SK-N-DZ (cell line): ENCODE measurements around the gene SIGLEC10.

Experiments
- DNase-seq: peaks from one replicate; pipeline ENCODE4 v3.0.0-alpha.2; 2015; ENCODE audit warnings: low spot score

Gene SIGLEC10

DNA sequence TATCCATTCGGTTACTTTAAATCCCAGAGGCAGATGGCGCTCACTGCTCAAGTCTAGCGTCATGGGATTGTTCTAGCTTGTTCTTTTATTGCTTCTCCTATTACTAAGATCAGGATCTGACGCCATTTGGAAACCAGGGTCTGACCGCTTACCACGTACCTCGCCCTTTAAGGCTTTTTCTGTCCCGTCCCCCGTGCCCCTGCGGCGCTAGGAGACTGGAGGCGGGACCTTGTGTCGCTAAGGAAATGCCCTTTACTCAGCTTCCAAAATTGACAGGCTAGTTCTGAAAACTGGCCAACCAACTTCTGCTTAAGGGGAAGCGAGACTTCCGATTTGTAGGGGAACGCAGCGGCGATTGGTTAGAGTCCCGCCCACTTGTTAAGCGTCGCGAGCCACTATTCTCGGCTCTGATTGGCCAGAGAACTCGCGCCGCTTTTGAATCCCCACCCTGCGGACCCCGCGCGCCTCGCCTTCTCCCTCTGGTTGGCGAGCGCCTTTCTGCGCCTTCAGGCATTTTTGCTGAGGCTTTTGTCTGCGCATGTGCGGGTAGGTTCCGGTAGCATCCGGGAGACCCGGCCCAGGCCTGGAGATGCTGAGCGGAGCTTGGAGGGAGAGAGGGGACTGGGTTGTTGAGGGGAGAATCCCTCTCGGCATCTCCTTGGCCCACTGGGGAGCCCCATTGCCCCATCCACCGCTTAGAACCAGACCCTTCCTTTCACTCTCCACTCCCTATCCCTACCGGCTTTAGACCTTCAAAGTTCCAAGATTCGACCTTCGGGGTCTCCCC is 23.2 kb downstream of the SIGLEC10 start:
- peak; percentile 97 for DNase-seq

DNA sequence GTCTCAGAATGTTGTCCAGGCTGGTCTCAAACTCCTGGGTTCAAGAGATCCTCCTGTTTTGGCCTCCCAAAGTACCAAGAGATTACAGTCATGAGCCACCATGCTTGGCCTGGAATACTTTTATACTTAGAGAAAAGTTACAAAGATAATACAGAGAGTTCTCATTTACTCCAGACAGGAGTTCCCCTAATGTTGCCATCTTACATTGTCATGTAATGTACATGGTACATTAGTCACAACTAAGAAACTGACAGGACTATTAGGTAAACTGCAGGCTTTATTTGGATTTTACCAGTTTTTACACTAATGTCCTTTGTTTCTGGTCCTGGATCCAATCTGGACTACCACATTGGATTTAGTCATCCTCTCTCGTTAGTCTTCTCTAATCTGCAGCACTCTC is 24.7 kb downstream of the SIGLEC10 start:
- DNase-seq, result no peak

DNA sequence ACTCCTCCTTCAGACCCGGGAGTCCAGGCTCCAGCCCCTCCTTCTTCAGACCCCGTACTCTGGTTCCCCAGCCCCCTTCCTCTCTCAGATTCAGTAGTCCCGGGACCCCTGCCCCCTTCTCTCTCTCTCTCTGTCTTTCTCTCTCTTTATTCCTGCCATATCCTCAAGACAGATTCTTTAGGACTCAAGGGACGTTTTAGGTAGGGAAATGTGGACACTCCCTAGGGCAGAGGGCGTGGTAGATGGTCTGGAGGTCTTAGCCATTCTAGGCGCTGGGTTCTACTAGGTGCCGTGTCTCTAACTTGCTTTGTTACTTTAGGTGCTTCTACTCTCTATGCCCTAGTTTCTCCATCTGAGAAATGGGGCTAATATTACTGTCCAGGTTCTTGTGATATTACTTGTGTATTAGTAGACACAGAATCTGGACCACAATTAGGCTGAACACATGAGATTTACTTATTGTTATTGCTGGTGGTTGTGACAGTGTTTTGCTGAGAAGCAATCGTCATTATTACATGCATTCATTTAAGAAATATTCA is 26.3 kb downstream of the SIGLEC10 start:
- DNase-seq, result no peak

DNA sequence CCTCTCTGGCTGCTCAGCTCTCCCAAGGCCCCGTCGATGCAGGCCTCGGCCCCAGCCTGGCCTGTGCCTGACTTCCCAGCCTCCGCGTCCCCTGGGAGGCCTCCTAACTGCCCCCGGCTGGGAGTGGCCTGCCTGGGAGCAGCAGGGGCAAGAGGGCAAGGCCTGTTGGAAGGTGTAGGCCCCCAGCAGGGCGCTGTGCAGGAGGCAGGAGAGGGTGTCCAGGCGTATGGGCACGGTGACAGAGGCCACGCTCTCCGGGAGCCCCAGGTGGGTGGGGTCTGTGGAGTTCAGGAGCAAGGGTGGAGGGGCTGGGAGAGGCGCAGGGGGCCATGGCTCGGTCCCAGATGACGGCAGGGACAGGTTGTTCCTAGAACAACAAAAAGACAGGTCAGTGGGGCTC is 28.3 kb downstream of the SIGLEC10 start:
- no peak for DNase-seq

DNA sequence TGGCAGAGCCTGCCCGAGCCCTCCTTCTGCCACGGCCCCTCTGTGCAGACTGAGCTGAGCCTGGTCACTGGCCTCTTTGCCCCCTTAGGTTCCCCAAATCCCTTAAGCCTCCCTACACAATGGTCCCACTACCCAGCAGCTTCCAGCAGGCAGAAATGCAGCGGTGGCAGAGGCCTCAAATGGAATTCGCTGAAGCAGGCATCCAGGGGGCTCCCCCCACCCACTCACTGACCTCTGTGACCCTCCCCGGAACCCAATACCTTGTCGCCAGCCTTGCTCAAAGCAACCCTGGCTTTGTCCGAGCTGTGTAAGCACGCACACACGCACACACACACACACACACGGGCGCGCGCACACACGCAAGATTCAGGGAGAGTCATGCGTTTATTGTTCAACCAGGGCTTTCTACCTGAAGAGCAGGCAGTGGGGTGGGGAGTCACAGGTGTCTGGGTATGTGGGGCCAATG is 29.5 kb downstream of the SIGLEC10 start, which contains the start of gene LIM2:
Gene LIM2 (minus strand): TSS at position 51 of the 466 bp plus-strand sequence. CDS start 531 bp downstream, outside the sequence.
- DNase-seq, result no peak

DNA sequence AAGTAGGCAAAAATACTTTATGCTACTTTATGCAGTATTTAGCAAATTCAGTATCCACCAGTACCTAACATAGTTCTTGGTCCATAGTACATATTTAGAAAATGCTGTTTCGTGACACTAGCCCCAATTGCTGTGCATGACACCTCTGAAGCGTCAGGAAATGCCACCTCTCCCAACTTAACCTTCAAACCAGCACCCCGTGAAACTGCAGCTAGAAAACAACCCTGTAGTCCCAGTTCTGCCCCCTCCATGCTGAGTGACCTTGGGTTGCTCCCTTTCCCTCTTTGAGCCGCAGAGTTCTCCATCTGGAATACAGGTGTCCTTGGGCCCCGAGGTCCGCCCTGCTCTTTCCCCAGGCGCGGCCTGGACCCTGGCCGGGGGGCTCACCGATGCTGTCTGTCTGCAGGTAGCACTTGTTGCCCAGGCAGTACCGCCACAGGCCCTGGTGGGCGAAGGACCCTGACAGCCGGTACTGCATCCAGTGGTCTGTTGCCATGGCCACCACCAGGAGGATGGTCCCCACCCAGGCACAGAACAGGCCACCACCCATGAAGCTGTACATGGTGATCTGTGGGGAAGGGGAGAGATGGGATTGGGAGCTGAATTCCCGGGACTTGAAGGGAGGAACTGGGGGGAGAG is 30.4 kb downstream of the SIGLEC10 start:
- DNase-seq, result no peak

DNA sequence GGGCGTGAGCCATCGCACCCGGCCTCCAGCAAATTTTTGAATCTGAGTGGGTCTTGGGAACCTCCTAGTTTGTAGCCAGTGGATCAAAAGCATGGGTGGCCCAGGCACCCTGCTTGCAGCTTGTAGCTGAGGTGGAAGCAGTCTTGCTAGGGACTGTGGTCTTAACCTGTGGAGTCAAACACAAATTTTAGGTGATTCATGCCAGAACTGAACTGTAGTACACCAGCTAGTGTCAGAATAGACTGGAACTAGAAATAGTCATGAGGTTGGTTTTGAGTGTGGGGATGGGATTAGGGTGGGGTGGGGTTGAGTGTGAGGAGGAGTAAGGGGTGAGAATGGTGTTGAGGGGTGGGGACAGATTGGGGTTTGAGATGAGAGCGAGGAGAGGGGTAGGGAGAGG is 35.4 kb downstream of the SIGLEC10 start:
- DNase-seq, result no peak

DNA sequence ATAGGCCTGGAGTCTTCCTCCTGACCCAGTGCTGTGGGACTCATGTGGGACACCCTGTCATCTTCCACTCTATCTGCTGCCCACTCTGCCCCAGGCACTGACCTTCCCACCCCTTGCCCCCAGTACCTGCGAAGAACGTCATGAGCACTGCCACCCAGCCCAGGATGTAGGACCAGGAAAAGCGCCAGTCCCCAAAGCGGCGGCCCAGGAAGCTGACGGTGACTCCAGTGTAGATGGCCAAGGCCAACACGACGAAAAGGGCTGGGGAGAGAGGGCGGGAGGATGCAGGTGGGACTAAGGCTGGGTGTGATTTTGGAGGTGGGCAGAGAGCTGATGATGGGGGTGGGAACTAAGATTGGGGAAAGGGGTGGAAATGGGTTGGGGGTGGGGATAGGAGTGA is 37.1 kb downstream of the SIGLEC10 start:
- DNase-seq, result no peak

DNA sequence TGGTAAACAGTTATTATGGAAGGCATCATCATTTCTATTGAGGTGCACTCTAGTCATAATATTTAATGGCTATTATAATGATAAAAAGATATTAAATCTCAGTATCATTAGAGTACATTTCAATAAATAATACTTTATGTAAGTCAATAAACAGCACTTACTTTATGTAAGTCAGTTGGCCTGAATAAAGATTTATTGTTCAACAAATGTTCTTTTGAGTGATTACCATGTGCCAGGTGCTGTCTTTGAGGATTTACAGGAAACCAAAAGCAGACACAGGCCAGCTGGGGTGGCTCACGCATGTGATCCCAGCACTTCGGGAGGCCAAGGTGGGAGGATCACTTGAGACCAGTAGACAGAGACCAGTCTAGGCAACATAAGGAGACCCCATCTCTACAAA is 40.0 kb downstream of the SIGLEC10 start:
- no peak for DNase-seq

DNA sequence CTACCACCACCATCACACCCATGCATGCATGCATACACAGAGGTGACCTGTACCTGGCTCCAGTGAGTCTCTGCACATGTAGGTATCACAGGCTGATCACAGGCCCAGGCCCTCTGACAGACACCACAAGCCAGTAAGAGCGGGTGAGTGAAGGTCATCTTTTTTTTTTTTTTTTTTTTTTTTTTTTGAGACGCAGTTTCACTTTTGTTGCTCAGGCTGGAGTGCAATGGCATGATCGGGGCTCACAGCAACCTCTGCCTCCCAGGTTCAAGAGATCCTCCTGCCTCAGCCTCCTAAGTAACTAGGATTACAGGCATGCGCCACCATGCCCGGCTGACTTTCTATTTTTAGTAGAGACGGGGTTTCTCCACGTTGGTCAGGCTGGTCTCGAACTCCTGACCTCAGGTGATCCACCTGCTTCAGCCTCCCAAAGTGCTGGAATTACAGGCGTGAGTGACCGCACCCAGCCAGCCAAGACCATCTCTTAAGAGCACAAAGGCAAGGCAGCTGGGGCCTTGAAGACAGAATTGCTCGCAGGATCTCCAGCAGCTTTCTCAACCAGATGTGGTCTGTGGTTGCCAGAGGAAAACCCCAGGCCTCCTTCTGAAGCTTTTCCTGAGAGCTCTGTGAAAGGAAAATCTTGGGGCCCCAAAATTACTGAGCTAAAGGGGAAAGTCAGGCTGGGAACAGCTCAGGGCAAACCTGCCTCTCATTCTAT is 41.8 kb downstream of the SIGLEC10 start:
- no peak for DNase-seq

DNA sequence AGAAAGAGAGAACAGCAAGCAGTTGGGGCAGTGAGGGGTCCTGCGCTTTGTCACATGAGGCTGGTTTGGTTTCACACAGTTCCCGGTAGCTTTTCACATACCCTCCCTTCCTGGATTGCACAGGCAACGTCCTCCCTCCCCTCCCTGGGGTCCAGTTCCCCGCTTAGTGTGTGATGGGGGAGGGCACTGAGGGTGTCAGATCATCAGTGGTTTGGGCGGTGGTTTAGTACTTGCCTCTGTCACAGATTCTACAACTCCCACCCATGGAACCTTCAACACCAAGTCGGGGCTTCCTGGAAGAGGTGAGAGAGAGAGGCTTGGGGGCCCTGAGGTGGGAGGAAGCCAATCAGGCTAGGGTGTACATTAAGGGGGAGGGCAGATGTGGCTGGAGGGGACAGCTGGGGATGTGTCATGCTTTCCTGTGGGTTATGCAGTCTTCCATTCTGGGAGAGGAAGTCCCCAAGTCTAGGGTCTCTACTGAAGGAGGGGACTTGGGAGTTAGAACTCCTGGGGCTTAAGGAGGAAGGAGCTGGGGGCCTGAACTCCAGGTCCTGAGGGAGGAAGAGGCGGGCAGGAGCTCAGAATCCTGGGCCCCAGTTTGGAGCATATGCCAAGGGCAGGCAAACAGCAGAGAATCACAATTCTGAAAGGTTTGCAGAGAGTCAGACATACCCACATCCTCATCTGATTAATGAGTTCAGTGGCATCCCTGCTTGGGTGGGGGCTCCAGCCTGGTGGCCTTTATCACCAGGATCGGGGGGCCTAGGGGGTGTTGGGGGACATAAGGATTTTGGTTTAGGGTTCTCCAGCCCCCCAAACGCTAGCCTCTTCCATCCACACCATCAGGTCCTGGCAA is 44.6 kb downstream of the SIGLEC10 start, which contains the start of gene NKG7:
Gene NKG7 (minus strand): TSS at position 6 of the 856 bp plus-strand sequence. CDS start 119 bp downstream, outside the sequence.
- DNase-seq, result no peak

DNA sequence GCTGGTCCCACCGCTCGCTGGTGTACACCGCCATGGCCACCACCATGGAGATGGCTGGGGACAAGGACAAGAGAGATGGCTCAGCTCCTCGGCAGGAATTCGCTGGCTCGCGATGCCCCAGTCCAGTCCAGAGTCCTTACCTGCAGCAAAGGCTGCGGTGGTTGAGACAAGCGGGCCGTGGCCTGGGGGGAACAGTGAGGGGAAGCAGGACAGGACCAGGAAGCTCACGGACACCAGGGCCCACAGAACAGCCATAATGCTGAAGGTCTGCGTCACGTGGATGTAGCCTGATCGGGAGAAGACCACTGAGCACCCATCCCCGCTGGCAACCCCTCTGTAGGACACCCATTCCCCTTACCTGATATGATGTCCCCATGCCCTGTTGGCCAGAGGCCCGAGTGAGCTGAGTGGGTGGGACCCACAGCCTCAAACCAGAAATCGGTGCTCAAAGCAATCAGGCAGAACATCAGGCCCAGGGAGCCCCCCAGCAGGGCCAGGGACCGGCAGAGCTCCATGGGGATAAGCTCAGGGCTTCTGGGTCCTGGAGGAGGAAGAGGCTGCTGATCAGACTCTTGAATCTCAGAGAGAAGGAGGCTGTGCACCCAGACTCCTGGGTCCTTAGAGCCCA is 45.3 kb downstream of the SIGLEC10 start:
- DNase-seq, result no peak

DNA sequence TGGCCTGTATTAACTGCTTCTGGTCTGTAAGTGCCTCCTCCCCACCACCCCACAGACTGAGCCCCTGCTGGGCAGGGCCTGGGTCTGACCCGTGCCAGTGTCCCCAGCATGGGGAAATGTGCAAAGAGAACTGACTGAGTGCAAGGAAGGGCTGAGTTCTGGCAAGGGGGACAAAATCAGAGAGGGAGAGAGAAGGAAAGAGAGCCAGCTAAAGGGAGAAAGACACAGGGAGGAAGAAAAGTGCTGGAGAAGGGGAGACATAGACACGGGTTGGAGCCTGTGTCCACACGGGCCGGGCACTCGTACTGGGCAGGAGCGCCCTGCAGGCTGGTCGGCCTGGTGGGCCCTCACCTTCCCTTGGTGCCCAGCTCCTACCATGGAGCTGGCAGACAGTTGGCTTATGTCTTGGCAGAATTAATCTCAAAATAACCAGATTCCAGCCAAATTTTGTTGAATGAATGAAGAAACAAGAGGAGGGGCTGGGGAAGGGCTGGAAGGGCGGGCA is 46.2 kb downstream of the SIGLEC10 start:
- DNase-seq, result no peak

DNA sequence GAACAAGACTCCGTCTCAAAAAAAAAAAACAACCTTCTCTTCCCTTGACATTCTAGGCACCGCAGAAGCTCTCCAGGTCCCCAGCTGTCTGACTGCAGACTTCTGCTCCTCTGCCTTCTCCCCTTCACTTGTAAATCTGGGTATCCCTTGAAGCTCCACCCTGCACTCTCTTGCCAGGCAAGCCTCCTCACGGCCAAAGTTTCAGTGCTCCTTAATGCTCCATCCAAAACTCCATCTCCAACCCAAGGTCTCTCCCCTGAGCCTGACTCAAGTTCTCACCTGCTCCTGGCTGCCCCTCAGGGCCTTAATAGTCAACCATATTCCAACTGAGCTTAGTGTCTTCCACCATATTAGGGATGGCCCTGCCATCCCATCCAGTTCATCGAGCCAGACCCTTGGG is 47.2 kb downstream of the SIGLEC10 start:
- DNase-seq, result no peak

DNA sequence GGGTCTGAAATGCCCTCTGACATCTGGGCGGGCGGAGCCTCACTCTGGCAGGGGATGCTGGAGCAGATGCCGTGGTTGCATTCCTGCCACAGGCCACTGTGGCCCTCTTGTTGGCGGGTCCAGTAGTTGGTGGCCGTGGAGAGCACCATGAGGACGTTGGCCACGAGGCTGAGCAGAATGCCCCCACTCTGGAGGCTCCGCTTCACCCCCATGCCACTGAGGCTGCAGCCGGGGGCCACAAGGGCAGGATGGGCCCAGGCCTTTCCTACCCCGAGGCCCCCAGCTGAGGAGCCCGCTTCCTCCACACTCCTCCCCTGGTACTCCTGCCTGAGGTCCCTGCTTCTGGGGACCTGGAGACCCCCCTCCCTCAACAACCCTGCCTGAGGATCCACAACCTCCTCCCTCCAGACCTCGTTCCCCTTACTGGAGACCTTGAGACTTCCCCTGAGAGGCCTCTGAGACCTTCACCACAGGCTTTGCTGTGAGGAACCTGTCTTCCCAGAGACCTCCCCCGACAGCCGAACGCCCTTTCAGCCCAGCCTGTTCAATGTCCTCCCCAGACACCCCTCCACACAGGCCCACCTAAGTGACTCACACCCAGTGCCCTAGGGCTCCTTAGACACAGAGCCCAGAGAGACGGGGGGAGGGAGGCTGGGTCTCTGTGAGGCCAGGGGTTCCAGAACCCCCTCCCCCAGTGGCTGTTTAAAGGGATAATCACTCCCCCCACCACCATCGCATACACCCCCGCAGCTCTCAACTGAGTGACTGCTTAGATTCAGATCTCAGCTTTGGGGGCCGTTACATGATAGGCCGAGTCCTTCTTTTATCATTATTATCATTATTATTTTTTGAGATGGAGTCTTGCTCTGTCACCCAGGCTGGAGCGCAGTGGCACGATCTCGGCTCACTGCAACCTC is 48.8 kb downstream of the SIGLEC10 start, which contains the start of gene CLDND2:
Gene CLDND2 (minus strand): TSS at position 638 of the 917 bp plus-strand sequence. CDS start 426 bp downstream, at position 212.
- DNase-seq, result no peak

DNA sequence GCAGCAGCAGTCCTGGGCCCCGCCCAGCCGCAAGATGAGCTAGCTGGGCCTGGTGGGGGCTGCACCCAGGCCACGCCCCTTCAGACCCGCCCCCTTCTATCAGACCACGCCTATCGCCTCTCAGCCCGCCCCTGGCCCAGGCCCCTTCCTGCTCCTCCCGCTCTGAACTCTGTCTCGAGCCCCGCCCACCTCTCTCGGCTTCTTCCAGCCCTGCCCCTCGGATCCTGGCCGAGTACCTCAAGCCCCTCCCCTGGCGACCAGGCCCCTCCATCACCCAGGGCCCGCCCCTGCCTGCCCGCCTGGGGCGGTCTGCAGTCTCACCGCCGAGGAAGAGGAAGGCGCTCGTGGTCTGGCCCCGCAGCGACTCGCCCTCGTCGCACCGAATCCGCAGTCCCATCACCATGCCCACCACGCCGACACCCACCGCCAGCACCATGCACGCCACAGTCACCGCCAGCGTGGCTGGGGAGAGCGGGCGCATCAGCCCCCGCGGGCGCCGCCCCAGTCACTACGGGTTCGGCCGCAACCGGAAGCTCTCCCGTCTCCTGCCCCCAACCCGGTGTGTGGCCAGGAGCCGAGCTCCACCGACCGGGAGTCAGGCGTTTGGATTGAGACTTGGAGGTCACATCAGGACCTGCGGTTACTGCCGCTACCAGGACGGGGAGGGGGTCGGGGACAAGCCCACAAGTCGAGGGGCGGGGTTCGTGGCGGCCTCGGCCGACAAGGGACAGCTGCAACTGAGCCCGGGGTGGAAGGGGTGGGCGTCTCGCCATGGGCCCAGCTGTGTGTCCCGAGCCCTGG is 49.7 kb downstream of the SIGLEC10 start:
- DNase-seq, result peak; percentile 96

DNA sequence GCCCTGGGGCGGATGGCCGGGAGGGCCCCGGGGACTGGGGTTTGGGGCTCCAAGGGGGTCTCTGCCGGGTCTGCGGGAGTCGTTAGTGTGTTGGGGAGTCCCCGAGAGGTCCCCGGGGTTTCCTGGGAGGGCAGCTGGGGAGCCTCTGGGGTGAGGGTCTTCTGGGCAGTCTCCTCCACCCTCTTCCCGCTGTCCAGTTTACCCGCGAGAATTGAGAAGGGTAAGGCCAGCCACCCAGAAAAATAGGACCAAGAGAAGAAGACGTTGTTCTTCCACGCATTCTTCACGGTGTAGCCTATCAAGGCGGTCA is 50.2 kb downstream of the SIGLEC10 start:
- no peak for DNase-seq
